Kidney (tissue), 14 donors: ENCODE data around the gene ISG15. TPM values are rescaled to one million over a fixed set of nuclear protein-coding genes. Genes with fewer than 3 reads are reported as not detected.

ENCODE experiments used
- DNase-seq, 5 donors: peaks; one replicate each; pipeline ENCODE4 v3.0.0-alpha.2; 2013 to 2020
- FAIRE-seq: peaks from 2 replicates; lab custom pipeline; 2012; peaks lifted over from hg19 to GRCh38; lab: Jason Lieb, UNC
- H3K27ac ChIP-seq, 2 donors: one replicate each; pipeline ENCODE4 v1.7.0; 2013; ENCODE audit warnings: low read depth in 2 of 2, low read length in 2 of 2, inconsistent platforms in 1 of 2
- H3K27me3 ChIP-seq: one replicate; pipeline ENCODE4 v1.7.1; 2013; ENCODE audit warnings: low read length, inconsistent platforms; ENCODE audit not compliant: control insufficient read depth, insufficient read depth
- H3K36me3 ChIP-seq, 3 donors: one replicate each; pipeline versions ENCODE4 v1.7.0 to v1.7.1; 2013; ENCODE audit warnings: low read length in 3 of 3, control low read depth in 1 of 3, inconsistent platforms in 1 of 3; ENCODE audit not compliant: insufficient read depth in 3 of 3, control insufficient read depth in 2 of 3
- H3K4me1 ChIP-seq, 3 donors: one replicate each; pipeline versions ENCODE4 v1.7.0 to v1.7.1; 2013; ENCODE audit warnings: low read length in 3 of 3, inconsistent platforms in 1 of 3, low read depth in 1 of 3; ENCODE audit not compliant: control insufficient read depth in 2 of 3, insufficient read depth in 2 of 3
- H3K4me3 ChIP-seq, 3 donors: one replicate each; pipeline versions ENCODE4 v1.7.0 to v1.8.1; 2013; ENCODE audit warnings: low read length in 3 of 3, control low read depth in 1 of 3, inconsistent platforms in 1 of 3
- H3K9ac ChIP-seq, 3 donors: one replicate each; pipeline versions ENCODE4 v1.7.0 to v1.7.1; 2013; ENCODE audit warnings: low read length in 3 of 3, control low read depth in 1 of 3, inconsistent platforms in 1 of 3
- H3K9me3 ChIP-seq, 3 donors: one replicate each; pipeline versions ENCODE4 v1.7.0 to v1.7.1; 2013; ENCODE audit warnings: low read length in 3 of 3, control low read depth in 1 of 3, inconsistent platforms in 1 of 3; ENCODE audit not compliant: control insufficient read depth in 2 of 3, insufficient read depth in 1 of 3
- intact Hi-C: fragments of 100-400 bp; cut with DNase I; formaldehyde crosslinking; loops from one replicate; pipeline ENCODE4 v1.11.1; 2022
- polyA plus RNA-seq: library from polyadenylated mRNA; stranded (reverse); fragments of 350-450 nt; fragmentation: Illumina TruSeq; extraction: RNeasy Lipid Tissue Mini Kit (QIAGEN cat#74804); gene quantifications from one replicate; pipeline ENCODE4 v1.2.3, GENCODE V29; 2014; ENCODE audit warnings: low read depth, low replicate concordance; ENCODE audit not compliant: insufficient read depth
- total RNA-seq: library from RNA; stranded (reverse); fragmentation: NEBNext Ultra II Directional; extraction: Animal tissue kit (Norgen Biotek cat#: 25700); gene quantifications from one replicate; pipeline ENCODE4 v1.2.1, GENCODE V29; 2021
- TF ChIP-seq, protein P1 (sequence below): IDR thresholded peaks from 3 replicates; pipeline ENCODE4 v1.5.1; 2012; ENCODE audit warnings: mild to moderate bottlenecking, moderate library complexity, borderline replicate concordance; ENCODE audit not compliant: insufficient read depth; ENCODE audit errors: extremely low read depth
- donor health status: control.
- donor health status: control.
- donor health status: control.
- donor health status: control.
- donor health status: control.
- donor health status: DM: yes; HTN: yes; CAD: no.
- donor health status: Normal renal cell carcinoma (clear cell type).

ISG15 gene
- total and polyA plus RNA-seq, 2 donors from 2014 or later: 23.9 to 65.9 TPM

DNA sequence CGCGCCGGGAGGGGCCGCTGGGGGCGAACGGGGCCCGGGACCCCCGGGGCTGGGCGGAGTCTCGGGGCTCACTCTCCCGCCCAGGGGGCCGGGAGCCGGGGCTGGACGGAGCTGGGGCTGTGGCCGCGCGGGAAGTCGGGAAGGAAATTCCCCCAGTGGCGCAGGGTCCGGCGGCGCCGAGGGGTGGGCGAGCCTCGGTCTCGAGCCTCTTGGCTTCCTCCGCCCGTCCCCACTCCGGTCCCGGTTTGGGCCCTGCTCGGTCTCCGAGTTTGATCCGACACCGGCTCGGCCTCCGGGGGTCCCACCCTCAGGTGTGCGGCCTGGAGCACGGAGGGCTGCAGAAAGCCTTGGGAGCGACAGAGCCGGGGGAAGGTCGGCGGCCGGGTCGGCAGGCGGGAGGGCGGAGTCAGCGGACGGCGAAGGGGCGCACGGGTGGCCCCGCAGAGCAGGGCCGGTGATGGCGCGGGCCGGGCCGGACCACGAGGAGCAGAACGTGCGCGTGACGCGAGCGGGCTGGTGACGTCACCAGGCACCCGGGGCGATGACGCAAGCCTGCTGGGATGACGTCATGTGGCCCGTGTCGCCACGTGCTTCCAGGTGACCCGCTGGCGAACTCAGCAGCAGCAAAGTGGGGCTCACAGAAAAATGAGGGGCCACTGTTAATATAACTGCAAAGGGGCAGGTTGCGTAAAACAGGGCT, 12.8 kb upstream of the ISG15 start:
- intact Hi-C loops: no loop called here
- H3K9ac ChIP-seq: peak overlapping the region; percentile 26 to 58 (median 41)
- no peak for FAIRE-seq
- TF ChIP-seq, protein P1, sequence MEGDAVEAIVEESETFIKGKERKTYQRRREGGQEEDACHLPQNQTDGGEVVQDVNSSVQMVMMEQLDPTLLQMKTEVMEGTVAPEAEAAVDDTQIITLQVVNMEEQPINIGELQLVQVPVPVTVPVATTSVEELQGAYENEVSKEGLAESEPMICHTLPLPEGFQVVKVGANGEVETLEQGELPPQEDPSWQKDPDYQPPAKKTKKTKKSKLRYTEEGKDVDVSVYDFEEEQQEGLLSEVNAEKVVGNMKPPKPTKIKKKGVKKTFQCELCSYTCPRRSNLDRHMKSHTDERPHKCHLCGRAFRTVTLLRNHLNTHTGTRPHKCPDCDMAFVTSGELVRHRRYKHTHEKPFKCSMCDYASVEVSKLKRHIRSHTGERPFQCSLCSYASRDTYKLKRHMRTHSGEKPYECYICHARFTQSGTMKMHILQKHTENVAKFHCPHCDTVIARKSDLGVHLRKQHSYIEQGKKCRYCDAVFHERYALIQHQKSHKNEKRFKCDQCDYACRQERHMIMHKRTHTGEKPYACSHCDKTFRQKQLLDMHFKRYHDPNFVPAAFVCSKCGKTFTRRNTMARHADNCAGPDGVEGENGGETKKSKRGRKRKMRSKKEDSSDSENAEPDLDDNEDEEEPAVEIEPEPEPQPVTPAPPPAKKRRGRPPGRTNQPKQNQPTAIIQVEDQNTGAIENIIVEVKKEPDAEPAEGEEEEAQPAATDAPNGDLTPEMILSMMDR: no peak
- no peaks in the 10 kb centered on the region for H3K36me3 ChIP-seq
- H3K4me3 ChIP-seq: peak overlapping the region; percentile 38 to 59 (median 44)
- peak overlapping the region; percentile 90 to 97 for H3K27ac ChIP-seq
- no peaks in the 10 kb centered on the region for H3K9me3 ChIP-seq
- H3K27me3 ChIP-seq: no peaks in the 10 kb centered on the region
- peaks cover 0 to 18% (median 2%) of the 10 kb centered on the region in 3 donors for H3K4me1 ChIP-seq
- peak; percentile 85 to 94 (median 93) for DNase-seq

DNA sequence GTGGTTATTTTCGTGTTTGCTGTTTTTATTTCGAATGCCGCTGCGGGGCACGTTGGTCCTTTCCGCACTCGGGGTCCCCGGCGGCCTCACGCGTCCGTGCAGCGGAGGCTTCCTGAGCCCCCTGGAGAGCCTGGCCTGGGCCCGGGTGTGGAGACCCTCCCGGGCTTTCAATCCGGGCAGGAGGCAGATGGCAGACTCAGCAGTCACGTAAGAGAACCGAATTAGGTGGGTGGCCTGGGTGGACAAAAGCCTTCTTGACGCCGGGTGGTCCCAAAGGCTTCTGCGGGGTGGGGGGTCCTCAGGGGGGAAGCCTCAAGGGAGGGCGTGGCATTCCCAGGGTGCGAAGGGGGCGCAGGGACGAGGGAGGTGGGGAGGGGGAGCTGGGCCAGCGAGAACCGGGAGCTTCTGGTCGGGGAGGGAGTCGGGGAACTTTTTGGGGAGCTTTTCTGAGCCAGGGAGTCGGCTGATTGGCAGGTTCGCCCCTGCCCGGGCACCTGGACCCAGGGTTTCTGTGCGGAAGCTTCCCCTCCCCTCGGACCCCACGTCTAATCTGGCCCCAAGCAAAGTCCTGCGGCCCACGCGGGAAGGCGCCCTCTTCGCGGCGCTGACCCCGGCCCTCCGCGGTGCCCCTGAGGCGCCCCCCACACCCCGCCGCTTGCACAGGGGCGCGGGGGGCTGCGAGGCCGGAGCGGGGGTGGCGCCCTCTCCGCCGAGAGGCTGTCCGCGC, 12.1 kb upstream of the ISG15 start:
- TF ChIP-seq, protein P1: no peak
- Histone ChIP-seq H3K36me3 (no peaks in the 10 kb centered on the region), H3K9me3 (no peaks in the 10 kb centered on the region), H3K27me3 (no peaks in the 10 kb centered on the region), H3K4me3 (peak overlapping the region; percentile 38 to 59 (median 44)), H3K27ac (peak overlapping the region; percentile 90 to 97), H3K9ac (peak overlapping the region; percentile 23 to 58 (median 41)), H3K4me1 (peaks cover 0 to 20% (median 4%) of the 10 kb centered on the region in 3 donors)
- no peak for FAIRE-seq
- peak in 3 of 5 donors; percentile 32 to 82 (median 80) for DNase-seq
- intact Hi-C loops: no loop called here

DNA sequence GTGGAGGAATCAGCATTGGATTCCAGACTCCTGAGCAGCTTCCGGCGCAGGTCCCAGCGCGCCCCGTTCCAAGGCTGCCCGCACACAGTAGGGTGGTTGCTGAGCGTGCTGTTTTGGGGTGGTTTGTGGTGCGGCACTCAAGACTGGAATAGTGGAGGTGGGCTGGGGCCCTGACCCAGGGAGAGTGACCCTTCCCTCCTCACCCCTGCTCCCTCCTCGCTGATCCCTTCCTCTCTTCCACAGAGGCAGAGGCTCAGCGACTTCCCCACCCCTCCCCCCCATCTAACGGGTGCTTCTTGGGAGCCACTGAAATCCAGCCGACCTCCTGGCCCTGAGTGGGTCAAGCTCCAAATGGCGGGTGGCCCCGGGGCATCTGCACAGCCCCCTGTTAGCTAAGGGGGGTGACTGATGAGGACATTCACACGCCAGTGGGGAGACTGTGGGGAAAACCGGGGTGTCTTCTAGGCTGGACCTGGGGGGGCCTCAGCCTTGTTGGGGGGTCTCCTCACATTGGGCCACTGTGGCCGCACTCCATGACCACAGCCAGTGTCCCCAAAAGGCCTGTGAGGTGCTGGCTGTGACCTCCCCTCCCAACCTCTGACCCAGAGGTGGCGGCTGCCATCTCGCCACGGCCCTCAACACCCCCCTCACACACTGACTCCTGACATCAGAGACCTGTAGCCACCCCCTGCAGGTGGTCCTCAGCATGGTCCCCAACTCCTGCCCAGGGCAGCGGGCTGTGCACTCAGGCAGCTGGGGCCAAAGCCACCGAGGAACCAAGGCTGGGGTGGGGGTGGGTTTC, 9.5 kb upstream of the ISG15 start:
- Histone ChIP-seq H3K27me3 (no peaks in the 10 kb centered on the region), H3K36me3 (no peaks in the 10 kb centered on the region), H3K4me1 (peaks cover 0 to 18% (median 4%) of the 10 kb centered on the region in 3 donors), H3K27ac (no peak overlapping the region), H3K9me3 (no peaks in the 10 kb centered on the region), H3K9ac (no peak overlapping the region), H3K4me3 (no peak overlapping the region)
- FAIRE-seq (no peak), DNase-seq (peak in 2 of 5 donors; percentile 65 to 66)
- intact Hi-C loops: no loop called here
- TF ChIP-seq, protein P1: no peak
